Tibial nerve (tissue), 4 donors: ENCODE results near the gene KIF20B. TPM values are rescaled to one million over a fixed set of nuclear protein-coding genes. Genes with fewer than 3 reads are reported as not detected.

ENCODE experiments used
- DNase-seq, 2 donors: peaks; one replicate each; pipeline ENCODE4 v3.0.0-alpha.2; 2019; ENCODE audit warnings: low spot score in 2 of 2
- H3K27ac ChIP-seq, 4 donors: fragments of 200-600 bp; sonication (generic) in 3 of 4; one replicate each; pipeline ENCODE4 v1.5.1; 2017 to 2019; ENCODE audit warnings: mild to moderate bottlenecking in 1 of 4
- H3K27me3 ChIP-seq, 2 donors: fragments of 200-600 bp; sonication (generic) in 1 of 2; one replicate each; pipeline versions ENCODE4 v1.5.1 to v1.6.0; 2017 to 2019
- H3K36me3 ChIP-seq, 3 donors: fragments of 200-600 bp; sonication (generic); one replicate each; pipeline ENCODE4 v1.5.1; 2018 to 2019
- H3K4me1 ChIP-seq, 4 donors: fragments of 200-600 bp; sonication (generic) in 3 of 4; one replicate each; pipeline ENCODE4 v1.5.1; 2017 to 2019
- H3K4me3 ChIP-seq, 4 donors: fragments of 200-600 bp; sonication (generic) in 3 of 4; one replicate each; pipeline ENCODE4 v1.5.1; 2017 to 2019; ENCODE audit warnings: mild to moderate bottlenecking in 1 of 4, moderate library complexity in 1 of 4
- H3K9me3 ChIP-seq, 4 donors: fragments of 200-600 bp; sonication (generic) in 3 of 4; one replicate each; pipeline ENCODE4 v1.5.1; 2017 to 2019
- CTCF ChIP-seq, 5 experiments: fragments of 200-600 bp in 3 of 5; fragments of 450-650 bp in 2 of 5; sonication (generic) in 3 of 5; IDR thresholded peaks; one replicate each; pipeline ENCODE4 v1.5.1; 2016 to 2019; ENCODE audit warnings: antibody characterized with exemption in 5 of 5, mild to moderate bottlenecking in 3 of 5, moderate library complexity in 2 of 5
- EP300 ChIP-seq, 2 donors: sonication (generic); formaldehyde crosslinking; IDR thresholded peaks; one replicate each; pipeline ENCODE4 v1.6.1; 2017; ENCODE audit warnings: antibody characterized with exemption in 2 of 2, mild to moderate bottlenecking in 1 of 2
- POLR2A ChIP-seq, 2 donors: fragments of 450-650 bp; IDR thresholded peaks; one replicate each; pipeline ENCODE4 v1.6.1; 2017; ENCODE audit warnings: antibody characterized with exemption in 2 of 2, mild to moderate bottlenecking in 2 of 2, moderate library complexity in 2 of 2
- WGBS, 2 donors: methylation state at CpG; one replicate each; pipeline ENCODE4 v1.1.5; 2018; 5-methylcytosine and 5-hydroxymethylcytosine counted together
- total RNA-seq, 4 donors: library from RNA; depleted of rRNA; stranded (reverse); fragments of >200 nt; gene quantifications; one replicate each; pipeline ENCODE4 v1.1.0, GENCODE V29; 2016

KIF20B gene
- total RNA-seq, 4 donors from 2014 or later: 1.6 to 4.8 (median 2.3) TPM

GRCh38 chr10:89783406-89783805, 82.0 kb downstream of the KIF20B start:
- no peak for DNase-seq
- no peaks in the 10 kb centered on the region for H3K27me3 ChIP-seq
- peaks cover 0 to 13% (median 0%) of the 10 kb centered on the region in 3 donors for H3K36me3 ChIP-seq
- no peaks in the 10 kb centered on the region for H3K4me1 ChIP-seq
- no peak for TF ChIP-seq CTCF (IDR thresholded peaks at IDR 0.05)
- TF ChIP-seq EP300 (IDR thresholded peaks at IDR 0.05): no peak
- no peak for TF ChIP-seq POLR2A (IDR thresholded peaks at IDR 0.05)
- H3K9me3 ChIP-seq: no peaks in the 10 kb centered on the region
- no peak overlapping the region for H3K27ac ChIP-seq
- H3K4me3 ChIP-seq: no peak overlapping the region

- Histone ChIP-seq H3K4me1 (no peaks in the 10 kb centered on the region), H3K4me3 (no peak overlapping the region), H3K9me3 (no peaks in the 10 kb centered on the region), H3K36me3 (peaks cover 0 to 12% (median 0%) of the 10 kb centered on the region in 3 donors), H3K27ac (no peak overlapping the region), H3K27me3 (no peaks in the 10 kb centered on the region)
- no peak for DNase-seq
- no peak for TF ChIP-seq CTCF (IDR thresholded peaks at IDR 0.05)
- TF ChIP-seq EP300 (IDR thresholded peaks at IDR 0.05): no peak
- no peak for TF ChIP-seq POLR2A (IDR thresholded peaks at IDR 0.05)
- 96 to 99% methylated on average over 3 of the region's 3 CpGs for WGBS, 2 donors
Measured at GRCh38 chr10:89785095-89785494, 83.7 kb downstream of the KIF20B start.

GRCh38 chr10:89789188-89789877, 87.9 kb downstream of the KIF20B start:
- Histone ChIP-seq H3K9me3 (no peaks in the 10 kb centered on the region), H3K4me1 (no peaks in the 10 kb centered on the region), H3K36me3 (no peaks in the 10 kb centered on the region), H3K27ac (no peak overlapping the region), H3K27me3 (no peaks in the 10 kb centered on the region), H3K4me3 (no peak overlapping the region)
- no peak for DNase-seq
- WGBS, 2 donors: 82 to 86% methylated on average over 7 of the region's 7 CpGs
- TF ChIP-seq CTCF (IDR thresholded peaks at IDR 0.05) (no peak), EP300 (IDR thresholded peaks at IDR 0.05) (no peak), POLR2A (IDR thresholded peaks at IDR 0.05) (no peak)

- H3K27ac ChIP-seq: no peak overlapping the region
- no peaks in the 10 kb centered on the region for H3K36me3 ChIP-seq
- TF ChIP-seq POLR2A (IDR thresholded peaks at IDR 0.05): no peak
- no peak for DNase-seq
- H3K4me1 ChIP-seq: no peaks in the 10 kb centered on the region
- WGBS, 2 donors: 77 to 90% methylated on average over 2 of the region's 2 CpGs
- no peak overlapping the region for H3K4me3 ChIP-seq
- H3K9me3 ChIP-seq: no peaks in the 10 kb centered on the region
- no peaks in the 10 kb centered on the region for H3K27me3 ChIP-seq
Measured at GRCh38 chr10:89792187-89792586, 90.8 kb downstream of the KIF20B start.

GRCh38 chr10:89793649-89794254, 92.4 kb downstream of the KIF20B start:
- H3K4me1 ChIP-seq: no peaks in the 10 kb centered on the region
- H3K27me3 ChIP-seq: no peaks in the 10 kb centered on the region
- H3K4me3 ChIP-seq: no peak overlapping the region
- DNase-seq: peak in 1 of 2 donors; percentile 63
- H3K9me3 ChIP-seq: no peaks in the 10 kb centered on the region
- H3K36me3 ChIP-seq: no peaks in the 10 kb centered on the region
- TF ChIP-seq CTCF (IDR thresholded peaks at IDR 0.05) (peak; percentile 61 to 79 (median 72)), POLR2A (IDR thresholded peaks at IDR 0.05) (no peak), EP300 (IDR thresholded peaks at IDR 0.05) (no peak)
- WGBS, 2 donors: 35 to 36% methylated on average over 3 of the region's 3 CpGs
- no peak overlapping the region for H3K27ac ChIP-seq
